K562 (cell line): Measurements from ENCODE around the gene PALM3. TPM values are rescaled to one million over a fixed set of nuclear protein-coding genes. Genes with fewer than 3 reads are reported as not detected.

Experiments used
- HDAC1 ChIP-seq, 2 experiments: fragments of 450-650 bp; IDR thresholded peaks; 2 replicates each; pipeline ENCODE4 v1.6.1; 2016 to 2017; ENCODE audit warnings: inconsistent platforms in 1 of 2, mild to moderate bottlenecking in 1 of 2, moderate library complexity in 1 of 2
- ILK ChIP-seq: fragments of 450-650 bp; IDR thresholded peaks from 2 replicates; pipeline ENCODE4 v1.6.1; 2016; ENCODE audit warnings: missing genetic modification characterization, low read depth, mild to moderate bottlenecking, missing compliant biosample characterization, moderate library complexity, borderline replicate concordance
- MEF2A ChIP-seq: IDR thresholded peaks from 2 replicates; pipeline ENCODE4 v1.6.1; 2011; ENCODE audit warnings: low read depth, mild to moderate bottlenecking, low read length, moderate library complexity; ENCODE audit not compliant: control insufficient read depth
- MYC ChIP-seq, 2 experiments: fragments of 250-450 bp in 1 of 2; sonication (Bioruptor Pico) in 1 of 2; IDR thresholded peaks; 2 replicates each; pipeline versions ENCODE4 v1.5.1 to v1.6.1; 2012 to 2021; ENCODE audit warnings: low read depth in 2 of 2, borderline replicate concordance in 1 of 2, improper control_type of control experiment in 1 of 2, low read length in 1 of 2, mild to moderate bottlenecking in 1 of 2, moderate library complexity in 1 of 2
- ZEB2 ChIP-seq: fragments of 450-650 bp; IDR thresholded peaks from 2 replicates; pipeline ENCODE4 v1.6.1; 2016
- ZFX ChIP-seq: sonication (generic); formaldehyde crosslinking; IDR thresholded peaks from 2 replicates; pipeline ENCODE4 v1.8.0; 2022; ENCODE audit warnings: mild to moderate bottlenecking, missing genetic modification reagents, moderate library complexity
- ZNF311 ChIP-seq: fragments of 250-450 bp; sonication (Bioruptor Pico); IDR thresholded peaks from 2 replicates; pipeline ENCODE4 v1.4.0; 2020; ENCODE audit warnings: mild to moderate bottlenecking, moderate library complexity
- polyA plus RNA-seq, 8 experiments: library from polyadenylated mRNA; depleted of rRNA in 4 of 8; stranded (reverse) in 5 of 8; unstranded in 3 of 8; fragments of >200 nt; fragmentation: Nextera tagmentation in 2 of 8; fragmentation: Illumina TruSeq in 1 of 8; extraction: Ambion mirVana in 2 of 8; extraction: Trizol in 1 of 8; gene quantifications; 2 replicates each; pipeline versions ENCODE4 v1.2.1 to v1.2.3, GENCODE V29; 2011 to 2014; ENCODE audit warnings: inconsistent platforms in 1 of 8, missing spikeins in 1 of 8
- total RNA-seq, 7 experiments: library from RNA; depleted of rRNA in 6 of 7; stranded (reverse); fragments of >200 nt in 6 of 7; fragmentation: Illumina TruSeq in 2 of 7; extraction: Trizol in 2 of 7; gene quantifications; 2 replicates each; pipeline versions ENCODE4 v1.2.1 to v1.2.3, GENCODE V29; 2011 to 2021; ENCODE audit warnings: low replicate concordance in 1 of 7
- TF ChIP-seq, protein P1 (sequence below): IDR thresholded peaks from 3 replicates; pipeline ENCODE4 v1.6.1; 2011; ENCODE audit warnings: borderline replicate concordance, mild to moderate bottlenecking, moderate library complexity; ENCODE audit not compliant: insufficient read length; ENCODE audit errors: extremely low read depth
- TF ChIP-seq, protein P2 (sequence below), 2 experiments: fragments of 450-650 bp in 1 of 2; sonication (generic) in 1 of 2; formaldehyde crosslinking in 1 of 2; IDR thresholded peaks; 2 replicates each; pipeline versions ENCODE4 v1.7.1 to v1.9.0; 2016 to 2022; ENCODE audit warnings: inconsistent platforms in 1 of 2, mild to moderate bottlenecking in 1 of 2, missing genetic modification reagents in 1 of 2
- TF ChIP-seq, protein P3 (sequence below): sonication (generic); formaldehyde crosslinking; IDR thresholded peaks from 2 replicates; pipeline ENCODE4 v1.9.0; 2022; ENCODE audit warnings: mild to moderate bottlenecking, missing genetic modification reagents
- TF ChIP-seq, protein P4 (sequence below): sonication (generic); formaldehyde crosslinking; IDR thresholded peaks from 2 replicates; pipeline ENCODE4 v1.5.0; 2020; ENCODE audit warnings: missing genetic modification reagents

The PALM3 gene
- total and polyA plus RNA-seq, 9 of the 15 experiments (the other 6 are each of a cell fraction or from before 2014, with no cell fraction given): 0.07 to 9.3 (median 3.3) TPM

DNA sequence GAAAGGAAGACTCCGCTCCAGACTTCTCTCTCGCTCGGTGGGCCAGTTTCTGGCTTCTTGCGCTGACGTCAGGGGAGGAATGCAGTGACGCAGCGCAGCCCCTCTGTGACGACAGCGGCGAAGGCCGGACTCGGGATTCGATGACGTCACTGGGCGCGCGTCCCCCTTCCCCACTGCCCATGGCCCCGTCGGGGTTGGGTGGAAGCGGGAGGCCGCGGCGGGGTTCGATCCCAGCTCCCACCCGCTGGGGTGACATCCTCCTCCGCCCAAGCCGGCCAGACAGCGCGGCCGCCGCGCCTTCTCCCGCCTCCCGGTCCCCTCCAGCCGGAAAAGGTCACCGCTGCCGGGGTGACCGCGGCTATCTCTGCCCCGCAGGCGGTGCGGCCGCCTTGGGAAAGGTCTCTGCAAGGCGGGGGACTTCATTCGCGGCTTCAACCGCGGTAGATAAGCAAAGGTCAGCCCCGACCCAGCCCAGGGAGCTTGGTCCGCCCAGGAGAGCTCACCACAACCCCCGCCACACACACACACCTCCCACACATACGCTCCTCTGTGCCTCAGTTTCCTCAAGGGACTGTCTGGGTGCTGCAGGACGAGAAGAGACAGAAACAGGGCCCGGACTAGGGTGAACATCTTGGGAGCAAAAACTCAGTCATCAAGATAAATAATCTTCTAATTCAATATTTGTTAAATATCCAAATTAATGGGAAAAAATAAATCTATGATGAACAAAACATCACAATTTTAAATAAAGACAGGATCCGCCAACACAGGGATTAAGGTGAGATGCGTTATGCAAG, 54.9 kb downstream of the PALM3 start (continued):
- TF ChIP-seq, protein P1, sequence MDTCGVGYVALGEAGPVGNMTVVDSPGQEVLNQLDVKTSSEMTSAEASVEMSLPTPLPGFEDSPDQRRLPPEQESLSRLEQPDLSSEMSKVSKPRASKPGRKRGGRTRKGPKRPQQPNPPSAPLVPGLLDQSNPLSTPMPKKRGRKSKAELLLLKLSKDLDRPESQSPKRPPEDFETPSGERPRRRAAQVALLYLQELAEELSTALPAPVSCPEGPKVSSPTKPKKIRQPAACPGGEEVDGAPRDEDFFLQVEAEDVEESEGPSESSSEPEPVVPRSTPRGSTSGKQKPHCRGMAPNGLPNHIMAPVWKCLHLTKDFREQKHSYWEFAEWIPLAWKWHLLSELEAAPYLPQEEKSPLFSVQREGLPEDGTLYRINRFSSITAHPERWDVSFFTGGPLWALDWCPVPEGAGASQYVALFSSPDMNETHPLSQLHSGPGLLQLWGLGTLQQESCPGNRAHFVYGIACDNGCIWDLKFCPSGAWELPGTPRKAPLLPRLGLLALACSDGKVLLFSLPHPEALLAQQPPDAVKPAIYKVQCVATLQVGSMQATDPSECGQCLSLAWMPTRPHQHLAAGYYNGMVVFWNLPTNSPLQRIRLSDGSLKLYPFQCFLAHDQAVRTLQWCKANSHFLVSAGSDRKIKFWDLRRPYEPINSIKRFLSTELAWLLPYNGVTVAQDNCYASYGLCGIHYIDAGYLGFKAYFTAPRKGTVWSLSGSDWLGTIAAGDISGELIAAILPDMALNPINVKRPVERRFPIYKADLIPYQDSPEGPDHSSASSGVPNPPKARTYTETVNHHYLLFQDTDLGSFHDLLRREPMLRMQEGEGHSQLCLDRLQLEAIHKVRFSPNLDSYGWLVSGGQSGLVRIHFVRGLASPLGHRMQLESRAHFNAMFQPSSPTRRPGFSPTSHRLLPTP: peak; percentile 96
- TF ChIP-seq MYC (IDR thresholded peaks at IDR 0.05; ENCODE audit: low read depth, low read length) (peak; percentile 84), MYC (CRISPR knock-in tag; IDR thresholded peaks at IDR 0.05; ENCODE audit: borderline replicate concordance, low read depth) (peak; percentile 80; the same call in 1 of the 2 replicates), MEF2A (peak; percentile 68), HDAC1 (IDR thresholded peaks at IDR 0.05) (peak in 1 of 2 experiments; percentile 94; a peak in 2 of 4 replicates), ILK (tag) (no peak), ZFX (peak; percentile 87), ZEB2 (peak; percentile 88), ZNF311 (peak; percentile 71; the same call in 1 of the 2 replicates)
- TF ChIP-seq, protein P2, sequence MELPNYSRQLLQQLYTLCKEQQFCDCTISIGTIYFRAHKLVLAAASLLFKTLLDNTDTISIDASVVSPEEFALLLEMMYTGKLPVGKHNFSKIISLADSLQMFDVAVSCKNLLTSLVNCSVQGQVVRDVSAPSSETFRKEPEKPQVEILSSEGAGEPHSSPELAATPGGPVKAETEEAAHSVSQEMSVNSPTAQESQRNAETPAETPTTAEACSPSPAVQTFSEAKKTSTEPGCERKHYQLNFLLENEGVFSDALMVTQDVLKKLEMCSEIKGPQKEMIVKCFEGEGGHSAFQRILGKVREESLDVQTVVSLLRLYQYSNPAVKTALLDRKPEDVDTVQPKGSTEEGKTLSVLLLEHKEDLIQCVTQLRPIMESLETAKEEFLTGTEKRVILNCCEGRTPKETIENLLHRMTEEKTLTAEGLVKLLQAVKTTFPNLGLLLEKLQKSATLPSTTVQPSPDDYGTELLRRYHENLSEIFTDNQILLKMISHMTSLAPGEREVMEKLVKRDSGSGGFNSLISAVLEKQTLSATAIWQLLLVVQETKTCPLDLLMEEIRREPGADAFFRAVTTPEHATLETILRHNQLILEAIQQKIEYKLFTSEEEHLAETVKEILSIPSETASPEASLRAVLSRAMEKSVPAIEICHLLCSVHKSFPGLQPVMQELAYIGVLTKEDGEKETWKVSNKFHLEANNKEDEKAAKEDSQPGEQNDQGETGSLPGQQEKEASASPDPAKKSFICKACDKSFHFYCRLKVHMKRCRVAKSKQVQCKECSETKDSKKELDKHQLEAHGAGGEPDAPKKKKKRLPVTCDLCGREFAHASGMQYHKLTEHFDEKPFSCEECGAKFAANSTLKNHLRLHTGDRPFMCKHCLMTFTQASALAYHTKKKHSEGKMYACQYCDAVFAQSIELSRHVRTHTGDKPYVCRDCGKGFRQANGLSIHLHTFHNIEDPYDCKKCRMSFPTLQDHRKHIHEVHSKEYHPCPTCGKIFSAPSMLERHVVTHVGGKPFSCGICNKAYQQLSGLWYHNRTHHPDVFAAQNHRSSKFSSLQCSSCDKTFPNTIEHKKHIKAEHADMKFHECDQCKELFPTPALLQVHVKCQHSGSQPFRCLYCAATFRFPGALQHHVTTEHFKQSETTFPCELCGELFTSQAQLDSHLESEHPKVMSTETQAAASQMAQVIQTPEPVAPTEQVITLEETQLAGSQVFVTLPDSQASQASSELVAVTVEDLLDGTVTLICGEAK (IDR thresholded peaks at IDR 0.05): no peak
- TF ChIP-seq, protein P2 (CRISPR knock-in tag; IDR thresholded peaks at IDR 0.05): no peak
- TF ChIP-seq, protein P3, sequence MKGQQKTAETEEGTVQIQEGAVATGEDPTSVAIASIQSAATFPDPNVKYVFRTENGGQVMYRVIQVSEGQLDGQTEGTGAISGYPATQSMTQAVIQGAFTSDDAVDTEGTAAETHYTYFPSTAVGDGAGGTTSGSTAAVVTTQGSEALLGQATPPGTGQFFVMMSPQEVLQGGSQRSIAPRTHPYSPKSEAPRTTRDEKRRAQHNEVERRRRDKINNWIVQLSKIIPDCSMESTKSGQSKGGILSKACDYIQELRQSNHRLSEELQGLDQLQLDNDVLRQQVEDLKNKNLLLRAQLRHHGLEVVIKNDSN (CRISPR knock-in tag): no peak
- TF ChIP-seq, protein P4, sequence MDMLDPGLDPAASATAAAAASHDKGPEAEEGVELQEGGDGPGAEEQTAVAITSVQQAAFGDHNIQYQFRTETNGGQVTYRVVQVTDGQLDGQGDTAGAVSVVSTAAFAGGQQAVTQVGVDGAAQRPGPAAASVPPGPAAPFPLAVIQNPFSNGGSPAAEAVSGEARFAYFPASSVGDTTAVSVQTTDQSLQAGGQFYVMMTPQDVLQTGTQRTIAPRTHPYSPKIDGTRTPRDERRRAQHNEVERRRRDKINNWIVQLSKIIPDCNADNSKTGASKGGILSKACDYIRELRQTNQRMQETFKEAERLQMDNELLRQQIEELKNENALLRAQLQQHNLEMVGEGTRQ (CRISPR knock-in tag): no peak
